Measurements from ENCODE around the gene ELN.

ELN gene

DNA sequence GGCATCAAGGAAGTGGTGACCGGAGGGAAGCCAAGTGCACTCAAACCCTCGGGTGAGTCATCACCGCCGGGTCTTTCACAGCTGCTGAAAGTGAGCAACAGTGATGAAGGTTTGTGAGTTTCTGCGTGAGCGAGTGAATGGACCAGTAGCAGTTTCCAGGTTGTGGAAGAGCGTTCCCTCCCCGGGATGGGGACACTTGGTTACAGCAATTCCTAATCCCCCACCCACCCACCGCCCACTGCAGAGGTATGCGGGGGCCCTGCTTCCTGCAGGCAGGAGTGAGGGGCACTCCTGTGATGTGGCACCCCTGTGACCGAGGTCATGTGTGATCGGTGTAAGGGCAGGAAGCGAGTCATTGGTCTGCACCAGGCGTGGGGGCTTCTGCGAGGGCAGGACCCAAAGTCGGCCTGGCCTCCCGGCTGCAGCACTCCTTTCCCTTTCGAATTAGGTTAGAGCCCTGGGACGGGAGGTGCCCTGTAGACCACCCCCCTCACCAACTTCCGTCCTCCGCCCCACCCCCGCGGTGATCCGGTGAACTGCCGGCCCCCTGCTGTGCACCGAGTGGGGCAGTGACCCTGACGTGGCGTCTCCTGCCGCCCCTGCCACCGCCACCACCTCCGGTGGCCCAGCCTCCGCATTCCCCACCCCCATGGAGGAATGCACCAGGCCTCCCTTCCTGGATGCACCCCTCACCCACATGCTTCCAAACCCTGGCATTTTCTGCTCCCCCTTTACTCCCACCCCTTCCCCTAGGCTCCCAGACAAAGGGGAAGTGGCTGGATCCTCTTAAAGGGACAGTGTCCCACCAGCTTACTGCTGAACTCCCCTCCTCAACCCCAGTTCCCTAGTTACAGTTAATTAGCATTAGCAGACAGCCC is 66.5 kb downstream of the ELN start:
- TF ChIP-seq SPI1 (IDR thresholded peaks at IDR 0.05; ENCODE audit: low read depth, low read length): peak; percentile 88
- peak; percentile 61 for TF ChIP-seq POLR2A (IDR thresholded peaks at IDR 0.05; ENCODE audit: low read depth, low read length)
- TF ChIP-seq POLR2AphosphoS5 (IDR thresholded peaks at IDR 0.05; ENCODE audit: low read depth, low read length): 0 out of 2 replicates have a peak, but pooled peaks have one; percentile 32
- TF ChIP-seq TAF1 (IDR thresholded peaks at IDR 0.05; ENCODE audit: low read depth, low read length): no peak; the same call in 1 of the 2 replicates
- FAIRE-seq (peak; percentile 96), DNase-seq (ENCODE audit: insufficient read length, low spot score) (peak; percentile 71)

DNA sequence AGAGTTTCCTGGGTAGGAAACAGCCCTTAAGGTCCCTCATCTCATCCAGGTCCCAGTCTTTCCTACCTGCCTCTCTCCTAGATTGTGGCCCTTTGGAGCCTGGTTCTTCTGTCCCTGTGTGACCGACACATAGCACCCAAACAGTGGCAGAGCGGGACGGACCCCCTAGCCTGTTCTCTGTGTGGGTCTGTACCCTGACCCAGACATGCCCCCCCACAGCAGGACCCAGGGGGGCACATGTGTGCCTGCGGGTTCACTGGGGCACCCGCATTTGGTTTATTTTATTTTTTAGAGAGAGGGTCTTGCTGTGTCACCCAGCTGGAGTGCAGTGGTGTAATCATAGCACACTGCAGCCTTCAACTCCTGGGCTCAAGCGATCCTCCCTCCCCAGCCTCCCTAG is 67.2 kb downstream of the ELN start:
- FAIRE-seq (no peak), DNase-seq (ENCODE audit: insufficient read length, low spot score) (no peak)
- TF ChIP-seq POLR2AphosphoS5 (IDR thresholded peaks at IDR 0.05; ENCODE audit: low read depth, low read length): no peak
- no peak for TF ChIP-seq TAF1 (IDR thresholded peaks at IDR 0.05; ENCODE audit: low read depth, low read length)
- no peak for TF ChIP-seq PAX5 (IDR thresholded peaks at IDR 0.05; ENCODE audit: insufficient read depth, low read length, severe bottlenecking)
- TF ChIP-seq POU2F2 (IDR thresholded peaks at IDR 0.05; ENCODE audit: low read depth, low read length): no peak
- no peak for TF ChIP-seq POLR2A (IDR thresholded peaks at IDR 0.05; ENCODE audit: low read depth, low read length)
- no peak for TF ChIP-seq SPI1 (IDR thresholded peaks at IDR 0.05; ENCODE audit: low read depth, low read length)

DNA sequence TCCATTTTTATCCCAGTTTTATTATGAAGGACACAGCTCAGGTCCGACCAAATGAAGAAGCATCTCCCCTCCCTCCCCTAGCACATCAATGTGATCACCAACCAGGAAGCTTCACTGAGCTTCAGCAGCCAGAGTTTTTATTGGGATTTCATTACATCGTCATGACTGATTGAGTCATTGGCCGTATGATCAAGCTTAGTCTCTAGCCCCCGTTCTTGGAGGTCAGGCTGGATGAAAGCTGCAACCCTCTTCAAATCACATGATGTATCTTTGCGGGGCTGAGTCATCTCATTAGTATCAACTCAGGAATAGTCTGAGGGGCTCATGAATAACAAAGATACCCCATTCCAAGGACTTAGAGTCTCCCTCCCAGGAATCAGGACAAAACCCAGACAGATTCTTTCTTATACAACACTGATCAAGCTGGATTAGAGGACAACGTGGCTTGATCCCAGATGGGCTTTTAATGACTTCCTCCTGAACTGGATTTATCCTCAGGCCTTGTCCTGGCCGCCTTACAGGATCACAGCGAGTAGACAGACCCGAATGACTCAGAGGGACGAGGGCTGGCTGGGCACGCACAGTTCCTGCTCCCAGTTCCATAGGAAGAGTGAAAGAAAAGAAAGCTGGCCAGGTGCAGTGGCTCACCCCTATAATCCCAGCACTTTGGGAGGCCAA is 70.1 kb downstream of the ELN start:
- FAIRE-seq: no peak
- TF ChIP-seq POU2F2 (IDR thresholded peaks at IDR 0.05; ENCODE audit: low read depth, low read length) (no peak), TAF1 (IDR thresholded peaks at IDR 0.05; ENCODE audit: low read depth, low read length) (no peak), POLR2A (IDR thresholded peaks at IDR 0.05; ENCODE audit: low read depth, low read length) (no peak), POLR2AphosphoS5 (IDR thresholded peaks at IDR 0.05; ENCODE audit: low read depth, low read length) (no peak), PAX5 (IDR thresholded peaks at IDR 0.05; ENCODE audit: insufficient read depth, low read length, severe bottlenecking) (no peak), SPI1 (IDR thresholded peaks at IDR 0.05; ENCODE audit: low read depth, low read length) (no peak)
- no peak for DNase-seq (ENCODE audit: insufficient read length, low spot score)

DNA sequence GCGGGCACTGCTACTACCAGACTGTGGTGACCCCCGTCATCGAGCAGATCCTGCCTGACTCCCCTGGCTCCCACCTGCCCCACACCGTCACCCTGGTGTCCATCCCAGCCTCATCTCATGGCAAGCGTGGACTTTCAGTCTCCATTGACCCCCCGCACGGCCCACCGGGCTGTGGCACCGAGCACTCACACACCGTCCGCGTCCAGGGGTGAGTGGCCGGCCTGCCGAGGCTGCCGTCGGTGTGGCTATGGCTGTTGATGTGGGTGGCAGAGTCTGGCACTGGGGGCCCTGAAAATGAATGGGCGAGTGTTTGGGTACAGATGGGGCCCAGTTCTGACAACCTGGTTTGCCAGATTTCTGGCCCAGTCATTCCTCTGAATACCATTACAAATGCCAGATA is 71.1 kb downstream of the ELN start:
- TF ChIP-seq POLR2A (IDR thresholded peaks at IDR 0.05; ENCODE audit: low read depth, low read length): no peak
- no peak for TF ChIP-seq POLR2AphosphoS5 (IDR thresholded peaks at IDR 0.05; ENCODE audit: low read depth, low read length)
- TF ChIP-seq TAF1 (IDR thresholded peaks at IDR 0.05; ENCODE audit: low read depth, low read length): no peak
- TF ChIP-seq PAX5 (IDR thresholded peaks at IDR 0.05; ENCODE audit: insufficient read depth, low read length, severe bottlenecking): no peak
- no peak for TF ChIP-seq SPI1 (IDR thresholded peaks at IDR 0.05; ENCODE audit: low read depth, low read length)
- no peak for TF ChIP-seq POU2F2 (IDR thresholded peaks at IDR 0.05; ENCODE audit: low read depth, low read length)
- DNase-seq (ENCODE audit: insufficient read length, low spot score) (no peak), FAIRE-seq (no peak)

DNA sequence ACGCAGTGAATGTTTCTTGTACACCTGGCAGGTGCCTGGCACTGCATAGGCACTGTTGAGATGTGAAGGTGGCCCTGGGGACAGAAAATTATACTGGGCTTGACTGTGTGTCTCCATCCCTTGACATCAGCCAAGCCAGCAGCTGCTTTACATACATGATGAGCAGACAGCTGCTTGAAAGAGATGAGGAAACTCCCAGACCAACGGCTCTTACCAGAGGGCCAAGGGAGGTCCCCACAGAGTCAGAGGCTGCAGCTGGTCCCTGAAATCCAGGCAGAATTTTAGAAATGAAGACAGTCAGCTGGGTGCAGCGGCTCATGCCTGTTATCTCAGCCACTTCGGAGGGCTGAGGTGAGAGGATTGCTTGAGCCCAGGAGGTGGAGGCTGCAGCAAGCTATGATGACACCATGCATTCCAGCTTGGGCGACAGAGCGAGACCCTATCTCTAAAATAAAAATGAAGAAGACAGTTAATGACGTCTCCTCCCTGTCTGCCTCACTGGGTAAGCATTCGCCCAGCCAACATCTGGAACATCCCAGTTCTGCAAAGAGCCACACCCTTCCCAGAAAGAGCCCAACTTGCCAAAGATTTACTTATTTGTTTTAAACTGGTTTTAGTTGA is 73.2 kb downstream of the ELN start:
- DNase-seq (ENCODE audit: insufficient read length, low spot score): peak; percentile 63
- no peak for TF ChIP-seq SPI1 (IDR thresholded peaks at IDR 0.05; ENCODE audit: low read depth, low read length)
- no peak for TF ChIP-seq POLR2AphosphoS5 (IDR thresholded peaks at IDR 0.05; ENCODE audit: low read depth, low read length)
- peak; percentile 44 for TF ChIP-seq PAX5 (IDR thresholded peaks at IDR 0.05; ENCODE audit: insufficient read depth, low read length, severe bottlenecking)
- no peak for TF ChIP-seq POLR2A (IDR thresholded peaks at IDR 0.05; ENCODE audit: low read depth, low read length)
- peak; percentile 83 for TF ChIP-seq POU2F2 (IDR thresholded peaks at IDR 0.05; ENCODE audit: low read depth, low read length)
- no peak for TF ChIP-seq TAF1 (IDR thresholded peaks at IDR 0.05; ENCODE audit: low read depth, low read length)
- no peak for FAIRE-seq

DNA sequence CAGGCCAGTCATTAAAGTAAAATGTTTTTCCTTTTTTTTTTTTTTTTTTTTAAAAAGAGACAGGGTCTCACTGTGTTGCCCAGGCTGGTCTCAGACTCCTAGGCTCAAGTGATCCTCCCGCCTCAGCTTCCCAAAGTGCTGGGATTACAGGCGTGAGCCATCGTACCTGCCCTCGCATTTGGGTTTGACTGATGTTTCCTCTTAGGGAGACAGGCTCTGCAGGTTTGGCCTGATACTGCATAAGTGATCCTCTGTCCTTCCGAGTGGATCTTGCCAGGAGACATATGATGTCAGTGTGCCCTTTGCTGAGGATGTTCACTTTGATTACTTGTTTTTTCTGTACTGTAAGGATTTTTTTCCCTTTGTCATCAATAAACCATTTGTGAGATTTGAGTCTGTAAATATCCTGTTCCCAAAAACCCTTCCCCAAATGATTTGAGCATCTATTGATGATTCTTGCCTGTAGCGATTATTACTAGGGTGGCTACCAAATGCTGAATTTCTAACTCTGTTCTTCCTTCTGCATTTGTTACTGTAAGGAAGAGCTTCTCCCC is 75.3 kb downstream of the ELN start:
- FAIRE-seq (no peak), DNase-seq (ENCODE audit: insufficient read length, low spot score) (no peak)
- no peak for TF ChIP-seq TAF1 (IDR thresholded peaks at IDR 0.05; ENCODE audit: low read depth, low read length)
- no peak for TF ChIP-seq POLR2AphosphoS5 (IDR thresholded peaks at IDR 0.05; ENCODE audit: low read depth, low read length)
- no peak for TF ChIP-seq POLR2A (IDR thresholded peaks at IDR 0.05; ENCODE audit: low read depth, low read length)
- no peak for TF ChIP-seq SPI1 (IDR thresholded peaks at IDR 0.05; ENCODE audit: low read depth, low read length)
- no peak for TF ChIP-seq PAX5 (IDR thresholded peaks at IDR 0.05; ENCODE audit: insufficient read depth, low read length, severe bottlenecking)
- no peak for TF ChIP-seq POU2F2 (IDR thresholded peaks at IDR 0.05; ENCODE audit: low read depth, low read length)

DNA sequence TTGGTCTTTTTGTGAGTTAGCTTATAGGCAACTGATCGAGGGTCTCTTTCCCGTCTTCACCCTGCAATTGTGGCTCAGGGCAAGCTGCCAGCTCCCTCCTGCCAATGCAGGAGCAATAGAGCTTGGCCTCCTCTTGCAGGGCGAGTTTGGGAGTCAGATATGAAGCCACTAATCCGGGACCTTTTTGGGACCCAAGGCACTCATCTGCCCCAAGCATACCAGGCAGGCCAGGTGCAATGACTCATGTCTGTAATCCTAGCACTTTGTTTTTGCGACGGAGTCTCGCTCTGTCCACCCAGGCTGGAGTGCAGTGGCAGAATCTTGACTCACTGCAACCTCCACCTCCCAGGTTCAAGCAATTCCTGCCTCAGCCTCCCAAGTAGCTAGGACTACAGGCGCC is 76.7 kb downstream of the ELN start:
- FAIRE-seq (no peak), DNase-seq (ENCODE audit: insufficient read length, low spot score) (no peak)
- TF ChIP-seq PAX5 (IDR thresholded peaks at IDR 0.05; ENCODE audit: insufficient read depth, low read length, severe bottlenecking) (no peak), POU2F2 (IDR thresholded peaks at IDR 0.05; ENCODE audit: low read depth, low read length) (no peak), POLR2A (IDR thresholded peaks at IDR 0.05; ENCODE audit: low read depth, low read length) (no peak), POLR2AphosphoS5 (IDR thresholded peaks at IDR 0.05; ENCODE audit: low read depth, low read length) (no peak), TAF1 (IDR thresholded peaks at IDR 0.05; ENCODE audit: low read depth, low read length) (no peak), SPI1 (IDR thresholded peaks at IDR 0.05; ENCODE audit: low read depth, low read length) (no peak)

DNA sequence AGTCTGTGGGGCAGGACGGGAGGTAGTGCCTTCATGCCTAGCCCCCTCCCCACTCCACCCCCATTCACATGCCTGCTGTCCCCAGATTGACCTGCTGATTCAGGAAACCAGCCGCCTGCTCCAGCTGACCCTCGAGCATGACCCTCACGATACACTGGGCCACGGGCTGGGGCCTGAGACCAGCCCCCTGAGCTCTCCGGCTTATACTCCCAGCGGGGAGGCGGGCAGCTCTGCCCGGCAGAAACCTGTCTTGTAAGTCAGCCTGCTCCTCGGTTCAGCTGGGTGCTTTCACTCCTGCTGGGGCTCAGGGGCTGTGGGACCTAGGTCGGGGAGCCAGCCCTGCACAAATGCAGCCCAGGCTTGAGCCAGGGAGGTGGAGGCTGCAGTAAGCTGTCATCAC is 78.0 kb downstream of the ELN start:
- FAIRE-seq (no peak), DNase-seq (ENCODE audit: insufficient read length, low spot score) (no peak)
- TF ChIP-seq TAF1 (IDR thresholded peaks at IDR 0.05; ENCODE audit: low read depth, low read length): no peak
- TF ChIP-seq POU2F2 (IDR thresholded peaks at IDR 0.05; ENCODE audit: low read depth, low read length): no peak
- no peak for TF ChIP-seq POLR2AphosphoS5 (IDR thresholded peaks at IDR 0.05; ENCODE audit: low read depth, low read length)
- TF ChIP-seq PAX5 (IDR thresholded peaks at IDR 0.05; ENCODE audit: insufficient read depth, low read length, severe bottlenecking): no peak
- no peak for TF ChIP-seq SPI1 (IDR thresholded peaks at IDR 0.05; ENCODE audit: low read depth, low read length)
- no peak for TF ChIP-seq POLR2A (IDR thresholded peaks at IDR 0.05; ENCODE audit: low read depth, low read length)
